GM12878 (cell line): ENCODE results near the gene MTMR10. TPM values are rescaled to one million over a fixed set of nuclear protein-coding genes. Genes with fewer than 3 reads are reported as not detected.

ENCODE experiments used
- ASH2L ChIP-seq: fragments of 300-600, 200-600 bp; sonication (generic); IDR thresholded peaks from 2 replicates; pipeline ENCODE4 v1.6.1; 2017; ENCODE audit warnings: low read depth, mild to moderate bottlenecking, borderline replicate concordance
- ATF3 ChIP-seq: IDR thresholded peaks from 2 replicates; pipeline ENCODE4 v1.6.1; 2011; ENCODE audit warnings: low read depth, mild to moderate bottlenecking, low read length, moderate library complexity, borderline replicate concordance; ENCODE audit errors: extremely low read depth
- CHD4 ChIP-seq: fragments of 200-600 bp; sonication (generic); IDR thresholded peaks from 2 replicates; pipeline ENCODE4 v1.6.1; 2016; ENCODE audit warnings: mild to moderate bottlenecking
- CREM ChIP-seq: IDR thresholded peaks from 2 replicates; pipeline ENCODE4 v1.6.1; 2014; ENCODE audit warnings: antibody characterized with exemption, low read depth
- MAX ChIP-seq: IDR thresholded peaks from 2 replicates; pipeline ENCODE4 v1.6.1; 2012; ENCODE audit warnings: low read depth, low read length, improper control_type of control experiment
- NKRF ChIP-seq: fragments of 450-650 bp; conservative IDR thresholded peaks from 2 replicates; pipeline ENCODE4 v1.6.1; 2017; ENCODE audit warnings: mild to moderate bottlenecking, moderate library complexity
- REST ChIP-seq: IDR thresholded peaks from 2 replicates; pipeline ENCODE4 v1.6.1; 2012; ENCODE audit warnings: mild to moderate bottlenecking, low read depth, low read length
- TCF12 ChIP-seq: IDR thresholded peaks from 2 replicates; pipeline ENCODE4 v1.6.1; 2011; ENCODE audit warnings: low read depth, mild to moderate bottlenecking, low read length
- YY1 ChIP-seq: IDR thresholded peaks from 2 replicates; pipeline ENCODE4 v1.6.1; 2011; ENCODE audit warnings: low read depth, mild to moderate bottlenecking, low read length
- polyA plus RNA-seq, 11 experiments: library from polyadenylated mRNA; depleted of rRNA in 4 of 11; unstranded in 6 of 11; stranded (reverse) in 5 of 11; fragments of >200 nt; fragmentation: Nextera tagmentation in 4 of 11; fragmentation: Illumina TruSeq in 1 of 11; extraction: Ambion mirVana in 4 of 11; extraction: Trizol in 1 of 11; gene quantifications; 1 replicate in 1 of 11; 2 replicates in 10 of 11; pipeline versions ENCODE4 v1.2.1 to v1.2.3, GENCODE V29; 2011 to 2016; ENCODE audit warnings: inconsistent platforms in 2 of 11, missing spikeins in 2 of 11, low read depth in 1 of 11
- total RNA-seq, 4 experiments: library from RNA; depleted of rRNA in 3 of 4; stranded (reverse); fragments of >200 nt in 3 of 4; fragmentation: Illumina TruSeq in 1 of 4; extraction: Trizol in 1 of 4; gene quantifications; 2 replicates each; pipeline versions ENCODE4 v1.2.1 to v1.2.3, GENCODE V29; 2013 to 2021

Gene MTMR10
- total and polyA plus RNA-seq, 10 of the 15 experiments (the other 5 are each of a cell fraction or from before 2014, with no cell fraction given) = 1.9 to 13.6 (median 8.9) TPM

- TF ChIP-seq TCF12 = no peak
- no peak for TF ChIP-seq NKRF
- TF ChIP-seq ASH2L = no peak
- no peak for TF ChIP-seq MAX
- TF ChIP-seq CREM = no peak
- no peak for TF ChIP-seq CHD4
- no peak for TF ChIP-seq REST
- no peak for TF ChIP-seq YY1
- TF ChIP-seq ATF3 = no peak
Measured at GRCh38 chr15:30958219-30958618, 33.2 kb downstream of the MTMR10 start (continued).
